Measurements from ENCODE around the gene COX18.

COX18 gene

DNA sequence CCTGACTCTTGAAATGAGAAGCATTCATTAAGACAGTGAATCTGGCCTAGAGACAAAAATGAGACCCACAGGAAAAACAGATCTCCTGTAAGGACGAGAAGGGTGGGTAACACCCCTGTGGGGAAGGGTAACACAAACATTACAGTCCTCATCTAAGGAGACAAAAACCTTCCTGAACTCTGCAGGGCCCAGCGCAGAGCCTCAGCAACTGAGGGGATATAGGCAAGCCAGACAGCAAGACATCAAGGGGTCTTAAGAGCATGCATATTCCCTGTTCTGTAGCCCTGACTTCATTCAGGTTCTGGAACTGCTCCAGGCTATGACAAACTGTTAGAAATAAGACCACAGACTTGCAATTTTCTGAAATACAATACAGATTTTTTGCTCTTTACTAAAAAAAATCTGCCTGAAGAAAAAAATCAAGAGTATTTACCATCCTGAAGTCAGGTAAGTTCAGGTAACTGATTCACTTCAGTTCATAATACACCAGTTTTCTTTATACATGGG, 15.5 kb downstream of the COX18 start:
- no peak for DNase-seq (ENCODE audit: low read depth in 1 of 2, low spot score in 1 of 2)

DNA sequence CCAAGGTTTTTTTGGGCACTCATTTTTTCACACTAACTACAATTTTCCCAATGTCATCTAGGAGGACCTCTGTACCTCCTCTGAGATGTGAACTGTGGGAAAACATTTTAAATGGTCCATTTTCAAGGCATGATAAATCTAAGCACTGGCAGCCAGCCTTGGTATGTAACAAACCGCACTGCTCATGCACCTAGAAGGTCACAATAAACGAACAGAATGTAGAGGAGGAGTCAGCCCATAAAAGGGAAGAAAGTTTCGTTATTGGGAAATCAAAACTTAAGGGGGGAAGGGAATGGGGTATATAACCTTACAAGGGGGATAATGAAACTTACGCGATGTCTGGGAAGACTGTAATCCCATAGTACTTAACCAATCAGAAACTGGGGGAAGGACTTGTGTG, 16.4 kb downstream of the COX18 start:
- no peak for DNase-seq (ENCODE audit: low read depth in 1 of 2, low spot score in 1 of 2)

DNA sequence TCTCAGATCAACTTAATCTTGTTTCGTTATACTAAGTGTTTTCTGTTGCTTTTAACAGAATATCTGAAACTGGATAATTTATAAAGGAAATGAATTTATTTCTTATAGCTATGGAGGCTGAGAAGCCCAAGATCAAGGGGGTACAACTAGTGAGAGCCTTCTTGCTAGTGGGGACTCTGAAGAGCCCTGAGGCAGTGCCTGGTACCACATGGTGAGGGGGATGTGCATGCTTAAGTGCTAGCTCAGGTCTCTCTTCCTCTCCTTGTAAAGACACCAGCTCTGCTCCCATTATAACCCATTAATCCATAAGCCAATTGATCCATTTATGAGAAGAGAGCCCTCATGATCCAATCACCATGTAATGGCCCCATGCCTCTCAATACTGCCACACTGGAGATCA, 17.9 kb downstream of the COX18 start:
- DNase-seq (ENCODE audit: low read depth in 1 of 2, low spot score in 1 of 2): no peak

DNA sequence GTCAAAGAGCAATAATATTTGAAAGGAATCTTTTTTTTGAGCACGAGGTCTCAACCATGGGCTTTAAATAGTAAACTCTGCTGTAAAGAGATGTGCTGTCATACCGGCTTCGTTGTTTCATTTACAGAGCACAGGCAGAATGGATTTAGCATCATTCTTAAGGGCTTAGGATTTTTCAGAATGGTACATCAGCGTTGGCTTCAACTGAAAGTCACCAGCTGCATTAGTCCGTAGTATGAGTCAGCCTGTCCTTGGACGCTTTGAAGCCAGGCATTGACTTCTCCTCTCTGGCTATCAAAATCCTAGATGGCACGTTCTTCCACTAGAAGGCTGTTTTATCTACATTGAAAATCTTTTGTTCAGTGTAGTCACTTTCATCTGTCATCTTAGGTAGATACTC, 23.6 kb downstream of the COX18 start:
- DNase-seq (ENCODE audit: low read depth in 1 of 2, low spot score in 1 of 2): no peak

DNA sequence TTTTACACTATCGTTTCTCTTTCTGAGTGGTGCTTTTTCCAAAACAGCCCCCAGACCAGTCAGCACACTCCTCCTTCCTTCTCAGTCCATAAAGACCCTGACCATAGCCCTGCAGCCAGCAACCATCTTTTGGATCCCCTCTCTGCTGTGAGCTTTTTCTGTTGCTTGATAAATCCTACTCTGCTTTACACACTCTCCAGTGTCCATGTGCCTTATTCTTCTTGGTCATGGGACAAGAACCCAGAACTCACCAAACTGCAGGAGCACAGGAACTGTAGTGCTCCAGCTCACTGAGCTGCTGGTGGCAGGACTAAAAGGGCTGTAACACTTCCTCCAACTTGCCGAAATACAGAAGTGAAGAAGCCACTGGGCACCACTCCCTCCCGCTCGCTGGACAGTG, 32.5 kb downstream of the COX18 start:
- DNase-seq (ENCODE audit: low read depth in 1 of 2, low spot score in 1 of 2): no peak

DNA sequence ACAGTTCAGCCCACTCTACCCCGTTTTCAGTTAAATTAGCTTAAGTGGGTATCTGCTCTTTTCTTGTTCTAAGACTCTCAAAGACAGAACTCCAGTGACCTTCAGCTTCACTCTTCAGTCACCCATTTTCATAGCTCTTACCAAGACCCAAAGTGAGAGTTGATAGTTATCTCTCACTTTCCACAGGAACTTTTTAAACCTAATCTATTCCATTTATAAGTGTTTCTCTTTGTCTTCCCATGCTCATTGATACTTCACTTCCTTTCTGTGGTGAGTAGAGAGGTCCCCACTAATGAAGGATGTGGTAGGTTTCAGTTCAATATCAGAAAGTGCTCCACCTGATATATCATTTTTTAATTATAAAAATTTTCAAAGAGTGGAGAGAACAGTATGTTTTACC, 33.4 kb downstream of the COX18 start:
- DNase-seq (ENCODE audit: low read depth in 1 of 2, low spot score in 1 of 2): no peak

DNA sequence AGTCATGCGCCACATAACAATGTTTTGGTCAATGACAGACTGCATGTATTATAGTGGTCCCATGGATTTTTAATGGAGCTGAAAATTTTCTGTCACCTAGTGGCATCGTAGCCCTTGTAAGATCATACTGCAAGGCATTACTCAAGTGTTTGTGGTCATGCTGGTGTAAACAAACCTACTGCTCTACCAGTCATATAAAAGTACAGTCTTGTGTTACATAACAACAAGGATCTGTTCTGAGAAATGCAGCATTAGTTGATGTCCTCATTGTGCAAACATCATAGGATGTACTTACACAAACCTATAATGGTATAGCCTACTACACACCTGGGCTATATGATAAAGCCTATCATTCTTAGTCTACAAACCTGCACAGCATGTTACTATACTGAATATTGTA, 34.6 kb downstream of the COX18 start:
- no peak for DNase-seq (ENCODE audit: low read depth in 1 of 2, low spot score in 1 of 2)

DNA sequence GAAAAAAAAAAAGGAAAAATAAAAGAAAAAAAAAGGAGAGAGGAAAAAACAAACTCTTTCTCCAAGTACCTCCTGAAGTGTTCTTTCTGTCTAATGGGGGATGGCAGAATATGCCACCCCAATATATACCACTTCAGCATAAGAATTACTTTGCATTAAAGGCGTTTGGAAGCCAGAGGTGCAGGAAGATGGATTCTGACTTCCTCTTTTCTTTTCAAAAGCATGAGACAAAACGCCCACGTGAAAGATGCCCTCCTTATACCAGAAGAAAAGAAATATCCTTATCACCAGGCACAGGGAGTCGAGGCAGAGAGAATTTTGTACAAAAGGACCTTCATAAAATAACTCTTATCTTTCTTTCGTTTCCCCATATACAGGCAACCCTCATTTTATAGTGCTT, 40.9 kb downstream of the COX18 start:
- no peak for DNase-seq (ENCODE audit: low read depth in 1 of 2, low spot score in 1 of 2)

DNA sequence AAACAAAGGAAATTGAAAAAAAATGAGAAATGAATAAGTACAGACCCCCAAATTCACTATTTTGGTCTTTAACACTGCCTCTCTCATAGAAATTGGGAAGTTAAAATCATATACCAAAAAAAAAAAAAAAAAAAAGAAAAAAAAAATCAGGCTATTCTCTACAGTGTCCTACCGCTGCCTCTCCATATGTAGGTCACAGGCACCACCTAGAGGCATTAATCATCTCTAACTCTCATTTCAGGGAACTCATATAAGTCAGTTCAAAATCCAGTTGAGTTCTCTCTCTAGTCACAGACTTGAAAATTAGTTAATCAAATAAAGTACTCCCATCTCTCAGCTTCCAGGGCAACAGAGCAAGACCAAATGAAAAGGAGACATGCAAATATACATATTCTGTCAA, 47.9 kb downstream of the COX18 start:
- DNase-seq (ENCODE audit: low read depth in 1 of 2, low spot score in 1 of 2): no peak

DNA sequence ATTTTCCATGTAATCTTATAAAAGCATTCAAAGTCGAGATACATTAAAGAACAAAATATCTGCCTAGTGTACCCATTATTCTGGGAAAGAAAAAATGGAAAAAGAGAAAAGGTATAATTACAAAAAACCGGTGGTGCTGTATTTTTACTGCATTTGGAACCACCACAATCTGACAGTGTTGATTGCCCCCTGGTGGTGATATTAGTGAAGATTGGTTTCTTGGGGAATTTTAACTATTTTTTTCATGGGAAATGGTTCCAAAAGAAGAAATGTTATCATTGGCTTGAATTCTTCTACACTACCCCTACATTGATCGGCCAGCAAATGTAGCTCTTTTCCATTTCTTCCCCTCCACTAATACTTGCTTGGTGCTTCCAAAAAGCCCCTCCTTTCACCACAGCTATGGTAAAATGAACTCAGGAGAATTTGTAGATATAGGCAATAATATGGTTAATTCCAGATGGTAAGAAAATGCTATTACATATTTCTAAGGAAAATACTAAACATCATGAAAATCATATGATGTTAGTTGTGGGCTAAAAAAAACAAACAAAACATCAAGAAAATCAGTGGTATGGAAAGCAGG, 50.0 kb downstream of the COX18 start:
- DNase-seq (ENCODE audit: low read depth in 1 of 2, low spot score in 1 of 2): peak in 1 of 2 donors; percentile 44

DNA sequence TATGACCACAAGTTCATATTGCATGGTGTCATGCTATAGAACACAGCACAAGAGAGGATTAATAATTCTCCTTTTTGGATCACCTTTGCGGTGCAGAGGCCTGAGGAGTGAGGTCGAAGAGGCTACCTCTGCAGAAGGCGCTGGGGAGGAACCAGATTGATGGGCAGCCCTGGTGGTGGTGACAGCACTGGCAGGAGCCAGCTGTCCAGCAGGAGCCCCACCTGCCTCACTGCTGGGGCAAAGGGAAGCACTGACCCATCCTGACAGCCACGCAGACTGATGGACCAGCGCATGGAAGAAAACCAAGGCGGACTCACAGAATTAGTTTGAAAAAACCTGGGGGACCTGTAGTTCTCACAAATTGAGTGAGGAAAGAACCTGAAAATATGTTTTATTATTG, 50.9 kb downstream of the COX18 start:
- DNase-seq (ENCODE audit: low read depth in 1 of 2, low spot score in 1 of 2): no peak

DNA sequence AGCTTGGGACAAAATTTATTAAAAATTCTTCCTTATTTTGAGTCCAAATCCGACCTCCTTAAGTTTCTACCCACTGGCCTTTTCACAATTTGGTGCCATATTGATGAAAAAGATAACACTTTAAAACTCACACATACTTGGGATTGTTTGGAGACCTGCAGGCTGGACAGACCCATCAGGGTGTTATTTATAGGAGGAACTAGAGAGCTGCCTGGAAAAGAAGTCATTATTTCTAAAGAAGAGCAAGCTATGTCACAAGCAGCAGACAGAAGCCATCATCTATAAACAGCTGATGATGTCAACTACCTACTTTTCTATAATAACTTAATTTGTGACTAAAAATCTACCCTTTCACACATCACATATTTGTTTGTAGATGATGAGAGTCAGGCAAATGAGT, 56.2 kb downstream of the COX18 start:
- no peak for DNase-seq (ENCODE audit: low read depth in 1 of 2, low spot score in 1 of 2)

DNA sequence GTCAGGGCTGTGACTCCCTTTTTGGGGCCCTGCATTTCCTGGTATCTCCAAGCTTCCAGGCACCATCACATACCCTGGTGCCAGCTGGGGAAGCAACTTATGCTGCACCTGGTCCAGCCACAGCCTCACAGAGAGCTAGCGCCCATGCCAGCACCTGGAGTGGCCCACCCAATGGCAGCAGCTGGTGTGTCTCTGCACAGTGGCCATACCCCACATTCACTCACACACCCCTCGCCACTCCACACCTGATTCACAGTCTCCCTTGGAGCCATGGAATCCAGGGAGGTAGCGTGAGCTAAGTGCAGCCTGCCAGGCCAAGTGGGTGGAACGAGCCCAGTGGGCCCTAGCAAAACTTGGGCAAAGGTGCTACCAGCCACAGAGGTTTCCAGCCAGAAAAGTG, 56.8 kb downstream of the COX18 start:
- no peak for DNase-seq (ENCODE audit: low read depth in 1 of 2, low spot score in 1 of 2)

DNA sequence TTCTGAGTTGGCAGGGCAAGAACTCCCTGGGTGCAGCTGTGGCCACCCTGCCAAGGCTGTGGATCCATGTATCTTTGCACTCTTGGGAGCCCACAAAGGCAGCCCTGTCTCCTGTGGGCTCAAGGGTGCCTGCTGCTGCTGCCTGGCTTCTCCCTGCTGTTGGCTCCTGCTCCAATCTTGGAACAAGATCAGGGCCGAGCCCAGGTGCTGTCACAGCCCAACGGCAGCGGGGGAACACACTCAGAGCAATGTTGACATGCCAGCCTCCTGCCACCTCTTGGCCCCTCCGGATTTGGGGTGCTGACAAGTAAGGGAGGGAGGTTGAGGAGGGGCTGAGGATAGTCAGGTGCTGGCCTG, 57.9 kb downstream of the COX18 start:
- no peak for DNase-seq (ENCODE audit: low read depth in 1 of 2, low spot score in 1 of 2)

DNA sequence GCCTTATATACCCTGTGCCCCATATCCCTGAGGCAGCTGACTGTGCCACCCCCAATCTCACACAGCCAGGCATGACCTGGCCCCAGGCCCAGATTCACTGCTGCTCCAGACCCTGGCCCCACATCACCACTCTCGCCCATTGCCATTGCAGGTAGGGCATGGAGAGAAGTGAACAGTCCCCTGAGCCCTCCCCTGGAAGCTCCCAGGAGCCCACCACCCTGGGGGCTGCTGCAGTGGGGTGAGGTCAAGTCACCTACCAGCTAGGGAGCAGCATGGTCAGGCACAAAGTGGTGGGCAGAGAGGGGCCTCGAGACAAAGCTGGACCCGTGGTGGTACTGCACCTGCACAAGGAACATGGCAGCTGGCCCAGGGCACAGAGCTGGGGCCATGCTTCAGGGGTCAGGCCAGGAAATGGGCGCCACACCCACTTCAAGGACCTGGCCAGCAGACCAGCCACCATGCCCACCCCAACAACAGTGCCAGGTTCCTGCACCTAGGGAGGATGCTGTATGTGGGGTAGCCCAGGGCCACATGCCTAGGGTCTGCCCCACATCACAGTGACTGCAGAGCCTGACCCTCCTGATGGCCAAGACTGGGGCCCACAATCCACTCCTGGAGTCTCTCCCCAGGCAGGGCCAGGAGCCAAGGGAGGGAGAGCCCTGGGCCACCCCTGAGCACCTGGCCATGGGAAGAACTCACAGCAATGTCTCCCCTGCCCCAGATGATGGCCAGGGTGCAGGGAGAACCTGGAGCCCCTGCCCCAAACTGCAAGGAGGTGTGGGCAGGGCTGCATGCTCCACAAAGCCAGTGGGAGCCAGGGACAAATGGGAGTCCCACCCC, 58.5 kb downstream of the COX18 start:
- DNase-seq (ENCODE audit: low read depth in 1 of 2, low spot score in 1 of 2): no peak

DNA sequence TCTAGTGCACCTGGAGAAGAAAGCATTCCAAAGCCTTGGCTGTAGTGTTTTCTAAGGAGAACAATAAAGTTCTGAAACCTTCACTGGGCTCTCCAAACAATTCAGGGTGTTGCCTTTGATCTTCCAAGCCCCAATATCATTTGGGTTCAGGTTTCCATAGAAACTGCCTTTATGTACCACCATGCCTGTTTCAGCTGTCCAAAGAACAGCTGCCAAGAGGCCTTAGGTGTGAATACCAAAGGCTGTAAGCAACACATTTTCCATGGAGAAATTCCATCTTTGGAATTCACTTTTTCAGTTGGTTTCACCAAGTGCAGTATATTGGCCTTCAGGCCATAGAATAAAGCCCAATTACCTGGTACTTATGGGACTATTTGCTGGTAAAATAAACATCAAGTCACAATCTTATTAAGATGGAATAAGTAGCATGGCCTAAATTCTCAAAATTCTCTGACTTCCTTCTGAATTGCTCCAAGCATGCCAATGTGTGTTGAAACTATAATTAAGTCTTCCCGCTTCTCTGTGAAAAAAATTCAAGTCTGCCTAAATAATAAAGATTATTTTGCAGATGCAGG, 61.9 kb downstream of the COX18 start:
- DNase-seq (ENCODE audit: low read depth in 1 of 2, low spot score in 1 of 2): no peak

DNA sequence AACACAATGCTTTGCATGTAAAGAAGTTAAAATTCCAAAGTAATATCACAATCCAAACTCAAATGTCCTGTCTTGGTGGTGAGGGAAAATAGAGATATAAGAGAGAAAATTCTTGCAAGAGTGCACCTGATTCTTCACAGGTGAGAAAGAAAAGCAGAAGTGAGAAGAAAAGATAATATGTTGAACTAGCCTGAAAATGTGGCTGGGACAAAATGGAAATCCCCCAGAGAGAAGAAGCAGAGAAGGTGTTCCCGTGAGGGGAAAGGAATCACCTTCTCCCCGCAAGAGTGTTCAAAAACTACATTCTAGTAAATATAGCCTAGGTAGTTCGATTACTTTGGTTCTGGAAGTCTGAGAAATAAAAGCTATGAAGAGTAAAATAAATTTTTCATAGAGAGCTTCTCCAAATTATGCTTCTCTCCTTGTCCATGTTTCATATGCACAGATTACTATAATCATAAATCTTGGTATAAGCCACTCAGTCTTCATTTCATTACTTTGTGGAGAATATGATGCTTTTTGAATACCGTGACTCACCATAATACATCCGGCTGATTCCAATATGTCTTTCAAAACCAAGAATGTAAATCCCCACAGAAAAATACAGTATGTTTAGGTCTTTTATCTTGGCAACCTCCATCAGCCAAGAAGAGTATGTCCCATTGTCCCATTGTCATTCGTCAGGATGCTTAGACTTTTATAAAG, 63.1 kb downstream of the COX18 start:
- DNase-seq (ENCODE audit: low read depth in 1 of 2, low spot score in 1 of 2): no peak

DNA sequence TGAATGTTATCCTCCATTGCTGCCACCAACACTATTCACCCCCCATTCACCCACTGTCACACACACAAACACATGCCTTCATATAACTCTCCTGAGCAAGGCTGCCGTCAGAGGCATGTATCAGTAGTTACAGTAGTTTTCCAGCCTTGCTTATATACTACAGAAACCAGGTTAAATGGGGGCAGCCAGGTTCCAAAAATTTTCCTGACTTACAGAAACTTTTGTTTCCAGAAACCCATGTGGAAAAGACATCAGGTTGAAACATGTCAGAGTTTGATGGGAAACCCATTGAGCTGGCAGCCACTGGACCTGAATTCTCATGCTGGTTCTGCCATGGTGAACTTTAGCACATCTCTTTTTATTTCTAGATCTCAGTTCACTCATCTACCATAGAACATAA, 64.0 kb downstream of the COX18 start:
- no peak for DNase-seq (ENCODE audit: low read depth in 1 of 2, low spot score in 1 of 2)

Measured in activated CD4-positive, alpha-beta T cell treated with anti-CD3 and anti-CD28 coated beads, Interleukin-2, amount 50 U/mL, for 24 hours (primary cell).